ENCODE data around the gene GRID2.

The GRID2 gene

GRCh38 chr4:93775551-93775950 lies 1471.8 kb downstream of the GRID2 start:
- no peak for DNase-seq

- no peak for DNase-seq
Observed at GRCh38 chr4:93776386-93777080, 1472.8 kb downstream of the GRID2 start.

- DNase-seq, result no peak
Observed at GRCh38 chr4:93777081-93777460, 1473.3 kb downstream of the GRID2 start.

GRCh38 chr4:93779228-93779627 lies 1475.5 kb downstream of the GRID2 start:
- no peak for DNase-seq

DNA sequence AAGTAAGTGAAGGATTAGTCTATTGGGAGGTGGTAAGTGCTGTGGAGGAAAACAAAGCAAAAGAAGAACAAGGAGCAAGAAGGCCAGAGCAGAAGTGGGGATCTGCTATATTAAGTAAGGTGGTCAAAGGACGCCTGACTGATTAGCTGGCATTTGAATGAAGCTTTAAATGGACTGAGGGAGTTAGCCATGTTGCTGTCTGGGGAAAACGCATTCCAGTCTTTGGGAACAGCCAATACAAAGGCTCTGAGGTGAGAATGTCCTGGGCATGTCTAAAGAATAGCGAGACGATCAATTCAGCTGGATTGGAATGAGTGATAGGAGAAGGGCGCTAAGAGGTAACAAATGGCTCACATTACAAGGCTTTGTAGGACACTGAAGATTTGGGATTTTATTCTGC lies 1476.3 kb downstream of the GRID2 start:
- DNase-seq, result no peak

DNA sequence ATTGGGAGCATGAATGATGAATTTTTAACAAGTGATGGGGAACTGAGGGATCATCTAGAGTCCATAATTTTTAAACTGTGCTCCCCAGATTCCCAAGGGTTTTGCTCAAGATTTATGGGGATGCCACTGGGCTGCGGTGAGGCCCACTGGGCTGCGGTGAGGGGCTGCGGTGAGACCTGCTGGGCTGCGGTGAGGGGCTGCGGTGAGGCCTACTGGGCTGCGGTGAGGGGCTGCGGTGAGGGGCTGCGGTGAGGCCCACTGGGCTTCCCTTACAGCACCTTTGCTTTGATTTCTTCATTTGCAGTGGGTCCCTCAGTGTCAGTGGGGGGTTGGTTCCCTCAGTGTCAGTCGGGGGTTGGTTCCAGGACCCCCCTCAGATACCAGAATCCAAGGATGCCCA lies 1477.4 kb downstream of the GRID2 start:
- DNase-seq, result no peak

DNA sequence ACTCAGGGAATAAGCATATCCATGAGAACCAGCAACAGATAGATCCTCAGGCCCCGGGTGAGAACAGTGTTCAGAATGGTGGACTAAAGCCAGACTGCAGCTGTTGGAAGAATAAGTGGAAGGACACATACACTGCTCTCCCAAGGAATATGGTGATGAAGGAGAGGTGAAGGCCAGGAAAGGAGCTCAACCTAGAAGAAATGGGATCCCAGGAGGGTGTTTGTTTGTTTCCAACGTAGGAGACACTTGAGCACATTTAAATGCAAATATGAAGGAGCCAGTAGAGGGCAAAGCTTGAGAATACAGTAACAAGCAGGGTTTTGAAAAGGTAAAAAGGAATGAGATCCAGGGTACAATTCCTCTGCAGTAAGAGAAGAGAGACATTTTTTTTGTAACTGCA lies 1482.4 kb downstream of the GRID2 start:
- DNase-seq, result no peak

DNA sequence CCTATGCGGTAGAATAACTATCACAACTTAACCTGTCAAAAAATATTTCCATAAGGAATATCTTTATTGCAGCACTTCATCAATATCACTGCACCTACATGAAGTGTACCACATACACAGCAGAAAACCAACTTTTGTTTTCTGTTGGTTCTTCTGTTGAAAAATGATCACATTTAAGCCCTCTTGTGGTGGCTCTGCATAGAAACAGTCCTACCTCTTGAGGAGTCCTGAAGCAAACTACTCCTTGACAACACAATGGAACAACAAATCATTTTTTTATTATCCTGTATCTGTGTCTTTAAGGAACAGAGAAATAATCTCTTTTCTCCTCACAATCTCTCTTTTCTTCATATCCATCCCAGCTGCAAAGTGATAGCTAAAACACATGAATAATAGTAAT lies 1484.9 kb downstream of the GRID2 start:
- DNase-seq, result no peak

DNA sequence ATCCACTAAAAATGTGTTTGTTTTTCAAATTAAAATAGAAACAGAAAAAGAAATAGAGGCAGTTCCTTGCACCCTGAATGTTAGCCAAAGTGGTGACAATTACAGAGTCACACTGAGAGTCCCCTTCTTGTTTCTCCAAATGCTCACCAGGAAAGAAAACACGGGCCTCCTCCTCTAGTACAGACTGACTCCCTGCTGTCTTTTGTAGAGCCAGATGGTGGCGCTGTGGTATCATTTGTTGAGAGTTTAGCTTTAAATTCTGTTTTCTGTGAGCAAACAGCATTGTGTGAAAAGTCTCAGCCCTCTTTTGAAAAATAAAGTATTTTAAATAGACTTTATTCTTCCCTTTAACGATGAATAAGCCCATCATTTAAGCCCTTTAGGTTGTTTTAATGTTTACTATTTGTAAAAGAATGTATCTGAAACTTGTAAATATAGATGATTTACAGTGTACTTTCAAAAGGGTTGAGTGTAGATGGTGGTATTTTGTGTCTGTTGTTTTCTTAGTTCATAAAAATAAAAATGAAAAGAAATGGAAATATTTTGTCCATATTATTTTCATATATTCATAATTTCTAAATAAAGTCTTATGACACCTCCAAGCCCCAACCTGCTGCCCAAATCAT lies 1487.9 kb downstream of the GRID2 start:
- DNase-seq, result no peak

GRCh38 chr4:93802045-93802444 lies 1498.3 kb downstream of the GRID2 start:
- no peak for DNase-seq

GRCh38 chr4:93809773-93810172 lies 1506.0 kb downstream of the GRID2 start:
- no peak for DNase-seq

DNA sequence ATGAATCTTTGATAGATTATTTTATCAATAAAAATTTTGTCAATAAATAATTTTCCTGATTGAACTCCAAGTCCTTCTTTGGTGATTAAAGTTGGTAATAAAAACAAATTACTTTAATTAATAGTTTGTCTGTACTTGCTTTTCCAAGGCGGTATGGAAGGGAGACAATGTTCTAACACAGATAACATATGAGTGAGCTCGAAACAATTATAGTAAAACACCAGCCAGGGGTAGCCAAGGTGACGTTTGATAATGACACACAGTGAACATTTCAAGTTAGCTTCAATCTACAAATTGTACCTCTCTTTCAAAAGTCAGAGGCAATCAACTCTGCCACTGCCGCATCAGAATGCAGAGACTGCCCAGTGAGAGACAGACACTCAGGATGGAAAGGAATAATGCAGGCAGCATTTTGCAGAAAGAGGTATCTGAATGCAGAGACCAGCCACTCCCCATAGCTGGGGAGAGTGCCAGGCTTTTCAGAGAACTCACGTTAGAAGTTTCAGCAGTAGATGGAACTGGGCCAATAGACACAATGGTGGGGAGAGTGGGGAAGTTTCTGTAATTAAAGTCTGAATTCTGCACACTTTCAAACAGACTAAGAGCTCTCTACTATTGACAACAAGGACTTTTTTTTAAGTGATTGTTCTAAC lies 1506.7 kb downstream of the GRID2 start:
- DNase-seq, result no peak

GRCh38 chr4:93813092-93813491 lies 1509.3 kb downstream of the GRID2 start:
- DNase-seq, result no peak

- no peak for DNase-seq
Observed at GRCh38 chr4:93814141-93814540, 1510.4 kb downstream of the GRID2 start.

DNA sequence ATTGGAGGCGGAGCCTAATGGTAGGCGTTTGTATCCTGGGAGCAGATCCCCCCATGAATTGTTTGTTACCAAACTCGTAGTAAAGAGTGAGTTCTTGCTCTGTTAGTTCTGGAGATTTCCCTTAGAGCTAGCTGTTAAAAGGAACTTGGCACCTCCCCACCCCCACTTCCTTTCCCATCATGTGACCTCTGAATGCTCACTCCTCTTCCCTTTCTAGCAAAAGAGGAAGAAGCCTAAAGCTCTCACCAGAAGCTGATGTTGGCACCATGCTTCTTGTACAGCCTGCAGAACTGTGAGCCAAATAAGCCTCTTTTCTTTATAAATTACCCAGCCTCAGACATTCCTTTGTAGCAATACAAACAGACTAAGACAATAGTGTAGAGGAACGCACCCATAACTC lies 1511.0 kb downstream of the GRID2 start:
- DNase-seq, result no peak

Data from activated CD4-positive, alpha-beta T cell treated with anti-CD3 and anti-CD28 coated beads for 1 hour (primary cell).